Measurements from ENCODE around the gene ACADVL. TPM values are rescaled to one million over a fixed set of nuclear protein-coding genes. Genes with fewer than 3 reads are reported as not detected.
"Not testable (repeated sequence)": the region's sequence is repeated elsewhere in the genome, so short reads cannot be mapped to it uniquely, and the experiment has no call there.

The ACADVL gene
- total RNA-seq, 1 experiment from 2014 or later = 469 TPM

DNA sequence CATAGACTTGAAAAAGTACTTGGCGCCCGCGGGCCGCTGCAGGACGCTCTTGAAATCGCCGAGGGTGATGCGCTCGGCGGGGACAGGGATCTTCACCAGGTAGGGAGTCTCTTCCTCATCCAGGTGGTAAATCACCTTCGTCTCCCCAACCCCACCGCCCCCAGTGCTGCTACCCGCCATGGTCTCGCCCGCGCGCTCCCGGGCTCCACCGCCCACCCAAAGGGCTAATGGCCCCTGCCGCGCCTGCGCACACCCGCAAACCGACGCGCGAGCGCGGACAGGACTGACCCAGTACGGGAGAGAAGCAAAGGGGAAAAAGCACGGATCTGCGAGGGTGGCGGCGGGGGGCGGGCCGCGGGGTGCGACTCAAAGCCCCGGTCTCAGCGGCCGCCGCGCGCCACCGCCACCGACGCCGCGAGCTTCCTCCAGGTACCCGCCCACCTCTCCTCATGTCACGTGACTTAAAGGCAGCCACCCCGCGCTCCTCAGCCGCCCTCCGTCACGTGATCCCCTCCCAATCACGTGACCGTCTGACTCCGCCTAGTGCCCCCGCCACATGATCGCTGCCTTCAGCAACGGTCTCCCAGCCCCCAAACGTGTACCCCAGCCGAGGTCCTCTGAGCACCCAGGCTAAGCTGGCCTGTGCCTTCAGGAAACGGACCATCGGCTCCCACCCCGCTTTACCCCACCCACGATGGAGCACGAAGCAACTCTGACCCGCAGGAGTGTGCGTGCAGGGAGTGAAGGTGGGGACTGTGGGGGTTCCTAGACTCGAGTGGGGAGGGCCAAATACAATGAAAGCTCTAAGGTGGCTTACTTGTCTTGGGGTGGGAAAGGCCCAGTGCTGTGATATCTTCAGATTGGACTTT lies 14.6 kb downstream of the ACADVL start, which contains the start of gene DVL2:
Gene DVL2, minus strand, starts transcription at position 435 of the 869 bp plus-strand sequence. Its CDS starts 255 bp downstream, at position 180.
- peak; percentile 85 for DNase-seq (ENCODE audit: low spot score)

DNA sequence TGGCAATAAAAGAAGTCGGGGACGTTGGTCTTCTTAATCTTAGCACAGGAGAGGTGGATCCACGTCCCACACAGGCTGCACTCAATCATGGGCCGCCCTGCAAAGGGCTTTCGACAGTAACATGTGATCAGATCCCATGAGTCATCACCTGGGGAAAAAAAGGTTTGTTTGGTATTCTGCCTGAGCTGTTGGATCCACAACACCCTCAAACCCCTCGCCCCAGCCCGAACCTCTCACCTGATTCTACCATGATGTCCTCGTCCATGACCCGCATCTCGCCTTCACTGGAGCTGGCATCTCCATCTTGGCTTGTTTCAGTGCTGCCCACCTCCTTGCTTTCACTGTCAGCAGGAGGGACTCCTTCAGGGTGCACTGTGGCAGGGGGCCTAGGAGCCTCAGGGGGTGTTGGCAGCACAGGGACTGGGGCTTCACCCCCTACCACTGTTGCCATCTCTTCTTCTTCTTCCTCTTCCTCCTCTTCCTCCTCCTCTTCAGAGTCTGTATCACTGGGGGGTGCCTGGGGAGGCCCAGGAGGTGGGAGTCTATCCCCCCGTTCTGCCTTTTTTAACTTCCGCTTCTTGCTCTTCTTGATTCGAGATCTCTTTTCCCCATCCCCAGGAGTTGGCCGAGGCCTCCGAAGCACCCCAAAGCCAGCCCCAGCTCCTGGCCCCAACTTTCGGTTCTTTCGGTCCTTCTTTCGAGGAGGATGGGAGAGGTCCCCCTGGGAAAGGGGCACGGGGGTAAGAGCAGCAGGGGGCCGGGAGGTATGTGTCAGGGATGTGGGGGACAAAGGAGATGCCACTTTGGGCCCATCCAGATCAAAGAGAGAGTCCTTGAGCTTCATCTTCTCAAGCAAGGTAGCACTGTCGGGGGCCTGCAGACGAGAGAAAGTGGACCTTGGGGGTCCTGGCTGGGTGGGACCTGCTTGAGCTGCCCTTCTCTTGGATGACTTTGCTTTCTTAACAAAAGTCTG lies 16.2 kb downstream of the ACADVL start:
- no peak for DNase-seq (ENCODE audit: low spot score)

GRCh38 chr17:7236808-7237207 lies 17.1 kb downstream of the ACADVL start:
- no peak for DNase-seq (ENCODE audit: low spot score)

GRCh38 chr17:7237266-7237760 lies 17.6 kb downstream of the ACADVL start:
- no peak for DNase-seq (ENCODE audit: low spot score)

DNA sequence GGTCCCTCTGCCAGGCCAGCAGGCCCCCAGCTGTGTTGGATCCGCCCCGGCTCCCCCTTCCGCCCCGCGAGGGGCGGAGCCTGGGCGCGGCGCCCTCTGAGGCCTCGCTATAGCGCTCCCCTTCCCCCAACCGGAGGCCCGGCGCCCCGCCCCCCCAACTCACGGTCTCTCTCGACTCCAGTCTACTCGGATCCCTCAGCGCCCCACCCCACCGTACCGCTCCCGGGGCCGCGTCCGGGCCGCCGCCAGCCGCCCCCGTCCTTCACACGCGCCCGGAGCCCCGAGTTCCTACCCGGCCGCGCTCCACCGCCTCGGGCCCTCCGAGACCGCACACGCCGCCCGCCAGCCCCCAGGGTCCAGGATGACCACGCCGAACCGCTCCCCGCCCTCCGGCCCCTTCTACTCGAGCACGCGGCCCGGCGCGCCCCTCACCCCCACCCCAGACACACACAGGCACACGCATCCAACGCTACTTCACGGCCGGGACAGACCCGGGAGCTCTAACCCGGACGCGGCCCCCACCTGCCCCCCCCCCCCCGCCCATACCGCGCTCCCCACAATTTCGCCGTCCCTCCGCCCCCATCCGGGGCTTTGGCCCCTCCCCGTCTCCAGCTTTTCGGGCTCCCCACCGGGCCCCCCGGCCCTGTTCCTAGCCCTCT lies 18.2 kb downstream of the ACADVL start:
- peak; percentile 65 for DNase-seq (ENCODE audit: low spot score)

- DNase-seq (ENCODE audit: low spot score) = no peak
Observed at GRCh38 chr17:7238420-7239090, 18.8 kb downstream of the ACADVL start.

GRCh38 chr17:7239091-7240027 lies 19.6 kb downstream of the ACADVL start, which contains the start of gene PHF23:
Gene PHF23, minus strand, starts transcription at chr17:7239457. Its CDS starts 178 bp downstream, at chr17:7239279.
- DNase-seq (ENCODE audit: low spot score) = peak; percentile 97

GRCh38 chr17:7240375-7240774 lies 20.6 kb downstream of the ACADVL start:
- no peak for DNase-seq (ENCODE audit: low spot score)

GRCh38 chr17:7241090-7241733 lies 21.5 kb downstream of the ACADVL start:
- DNase-seq (ENCODE audit: low spot score) = no peak

- peak; percentile 87 for DNase-seq (ENCODE audit: low spot score)
Observed at GRCh38 chr17:7241783-7242716, 22.3 kb downstream of the ACADVL start, which contains the start of gene GABARAP. Gene GABARAP, minus strand, starts transcription at chr17:7242449. Its CDS starts 119 bp downstream, at chr17:7242330.

DNA sequence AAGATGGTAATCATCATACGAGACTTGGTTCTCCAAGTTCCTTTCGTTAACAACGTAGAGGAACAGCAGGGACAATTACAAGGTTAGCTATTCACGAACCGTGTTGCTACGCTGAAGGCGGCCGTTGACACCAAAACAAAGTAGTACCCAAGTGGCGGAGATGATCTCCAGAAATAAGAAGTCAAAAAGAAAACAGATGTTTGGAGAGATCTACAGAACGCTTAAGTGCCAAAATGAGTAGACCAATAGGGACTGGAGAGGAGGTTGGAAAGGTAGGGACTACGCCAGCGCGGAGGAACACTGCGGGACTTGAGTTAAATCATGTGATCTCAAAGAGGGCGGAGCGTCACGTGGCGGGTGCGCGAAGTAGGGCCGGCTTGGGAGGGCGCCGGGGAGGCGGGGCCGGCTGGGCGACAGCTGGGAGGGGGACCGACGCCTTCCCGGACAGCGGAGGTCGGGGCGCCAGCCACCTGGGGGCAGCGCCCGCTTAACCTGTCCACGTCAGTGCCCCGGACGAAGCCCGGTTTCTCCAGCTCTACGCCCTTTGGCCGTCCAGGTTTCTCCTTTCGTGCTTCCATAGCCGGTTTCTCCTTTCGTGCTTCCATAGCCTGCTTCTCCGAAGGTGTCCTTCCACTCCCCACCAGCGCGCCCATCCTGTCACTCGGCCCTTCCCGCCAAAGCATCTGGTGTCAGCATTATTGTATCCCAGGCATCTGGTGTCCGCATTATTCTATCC lies 23.1 kb downstream of the ACADVL start:
- DNase-seq (ENCODE audit: low spot score) = peak; percentile 89

GRCh38 chr17:7243453-7243729 lies 23.7 kb downstream of the ACADVL start:
- DNase-seq (ENCODE audit: low spot score) = no peak

- DNase-seq (ENCODE audit: low spot score) = not testable (repeated sequence)
Observed at GRCh38 chr17:7243838-7244237, 24.1 kb downstream of the ACADVL start.

DNA sequence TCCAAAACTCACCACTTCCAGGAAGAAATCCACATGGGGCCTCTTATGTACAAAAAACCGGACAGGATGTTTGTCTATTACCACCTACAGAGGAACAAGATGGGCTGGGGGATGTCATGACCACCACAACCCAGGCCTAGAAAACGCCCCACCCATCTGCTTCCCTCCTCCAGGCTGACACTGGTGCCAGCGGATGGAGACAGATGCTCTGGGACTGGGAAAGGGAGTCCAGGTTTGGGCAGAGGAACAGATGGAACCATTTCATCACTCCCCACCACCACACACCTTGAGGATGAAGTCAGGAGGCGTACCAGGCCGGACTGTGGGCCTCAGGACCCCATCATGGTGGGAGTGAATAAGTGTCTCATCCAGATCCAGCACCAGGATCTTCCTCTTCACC lies 27.0 kb downstream of the ACADVL start:
- DNase-seq (ENCODE audit: low spot score) = no peak

DNA sequence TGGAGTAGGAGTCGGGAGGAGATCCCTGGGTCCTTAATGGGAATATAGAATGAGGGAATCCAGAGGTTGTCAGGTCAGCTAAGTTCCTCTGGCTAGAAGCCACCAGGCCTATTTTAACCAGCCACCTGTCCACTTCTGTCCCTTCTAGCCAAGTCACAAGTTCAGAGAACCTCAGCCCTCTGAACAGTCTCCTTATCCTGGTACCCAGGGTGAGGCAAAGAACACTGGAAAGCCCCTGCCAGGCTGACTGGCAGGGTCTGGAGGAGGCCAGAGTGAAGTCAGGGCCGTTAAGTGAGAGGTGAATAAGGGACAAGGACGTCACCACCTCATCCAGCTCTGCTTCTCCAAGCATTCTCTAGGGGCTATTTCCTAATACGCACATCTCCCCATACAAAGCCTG lies 29.1 kb downstream of the ACADVL start:
- DNase-seq (ENCODE audit: low spot score) = no peak

DNA sequence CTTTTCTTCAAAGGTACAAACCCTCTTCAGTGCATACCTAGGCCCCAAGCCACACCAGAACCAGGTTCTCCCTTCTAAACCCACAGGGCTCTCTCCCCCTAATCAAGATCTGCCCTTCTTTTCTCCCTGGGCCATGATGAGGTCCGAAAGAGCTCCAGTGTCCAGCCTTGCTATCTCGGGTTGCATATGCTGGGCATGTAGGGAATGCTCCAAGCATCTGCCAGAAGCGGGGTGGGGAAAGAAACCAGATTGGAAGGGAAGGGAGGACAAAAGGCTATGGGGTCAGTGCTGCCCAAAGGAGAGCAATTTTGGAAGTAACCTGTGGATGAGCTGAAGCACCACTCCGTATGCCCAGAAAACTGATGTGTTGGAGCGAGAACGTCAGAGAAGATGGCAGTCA lies 29.5 kb downstream of the ACADVL start:
- no peak for DNase-seq (ENCODE audit: low spot score)

- no peak for DNase-seq (ENCODE audit: low spot score)
Observed at GRCh38 chr17:7249830-7250229, 30.1 kb downstream of the ACADVL start.

All from HT-29 (cell line).